ENCODE results near the gene BTF3. TPM values are rescaled to one million over a fixed set of nuclear protein-coding genes. Genes with fewer than 3 reads are reported as not detected.
"Not testable (repeated sequence)": the region's sequence is repeated elsewhere in the genome, so short reads cannot be mapped to it uniquely, and the experiment has no call there.

BTF3 gene
- total RNA-seq, 1 donor from 2014 or later: 386 TPM

DNA sequence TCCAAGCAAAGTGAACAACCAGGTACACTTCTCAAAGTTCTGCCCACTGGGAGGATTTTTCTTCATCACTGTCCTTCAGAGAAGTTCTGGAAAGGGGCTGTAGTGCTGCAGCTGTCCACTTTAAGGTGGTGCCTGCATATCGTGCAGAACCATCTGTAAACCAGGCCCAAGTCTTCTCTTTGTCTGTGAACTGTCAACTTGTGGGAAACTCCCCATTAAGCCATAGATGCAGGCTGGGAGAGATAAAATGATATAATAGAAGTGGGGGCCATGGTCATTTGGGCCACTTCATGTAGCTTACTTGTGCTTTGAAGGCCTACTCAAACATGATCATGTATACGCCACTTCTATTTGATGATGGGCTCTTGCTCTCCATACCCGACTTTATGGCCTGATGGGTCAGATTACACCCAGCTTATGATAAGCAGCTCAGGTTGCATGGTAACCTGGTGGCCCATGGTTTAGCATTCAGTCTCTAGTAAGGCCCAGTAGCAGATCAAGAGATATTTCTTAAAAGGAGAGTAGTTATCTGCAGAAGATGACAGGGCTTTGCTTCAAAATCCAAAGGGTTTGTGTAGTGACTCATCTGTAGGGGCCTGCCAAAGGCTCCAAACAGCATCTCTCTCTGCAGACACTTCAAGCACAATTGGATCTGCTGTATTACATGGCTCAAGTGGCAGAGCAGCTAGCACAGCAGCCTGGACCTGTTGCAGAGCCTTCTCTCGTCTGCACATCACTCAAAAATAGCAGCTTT is 15.7 kb upstream of the BTF3 start:
- no peak for ATAC-seq
- DNase-seq: no peak
- intact Hi-C loops (cut with micrococcal nuclease): no loop called here

DNA sequence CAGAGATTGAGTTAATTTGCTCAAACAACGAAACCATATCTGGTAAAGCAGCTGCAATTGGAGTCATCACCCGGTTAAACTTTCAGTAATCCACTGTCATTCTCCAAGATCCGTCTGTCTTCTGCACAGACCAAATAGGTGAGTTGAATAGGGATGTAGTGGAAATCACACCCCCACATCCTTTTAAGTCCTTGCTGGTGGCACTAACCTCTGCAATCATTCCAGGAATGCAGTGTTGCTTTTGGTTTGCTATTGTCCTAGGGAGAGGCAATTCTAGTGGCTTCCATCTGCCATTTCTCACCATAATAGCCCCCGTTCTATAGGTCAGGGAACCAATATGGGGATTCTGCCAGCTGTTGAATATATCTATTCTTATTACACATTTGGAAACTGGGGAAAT is 14.6 kb upstream of the BTF3 start:
- no peak for DNase-seq
- intact Hi-C loops (cut with micrococcal nuclease): no loop called here
- no peak for ATAC-seq

DNA sequence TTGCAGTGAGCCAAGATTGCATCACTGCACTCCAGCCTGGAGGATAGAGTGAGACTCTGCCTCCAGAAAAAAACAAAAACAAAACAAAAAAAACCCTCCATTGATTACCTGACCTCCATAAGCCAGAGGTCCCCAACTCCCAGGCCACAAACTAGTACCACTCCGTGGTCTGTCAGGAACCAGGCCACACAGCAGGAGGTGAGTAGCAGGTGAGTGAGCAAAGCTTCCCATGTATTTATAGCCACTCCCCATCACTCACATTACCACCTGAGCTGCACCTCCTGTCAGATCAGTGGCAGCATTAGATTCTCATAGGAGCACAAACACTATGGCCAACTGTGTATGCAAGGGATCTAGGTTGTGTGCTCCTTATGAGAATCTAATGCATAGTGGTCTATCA is 13.7 kb upstream of the BTF3 start:
- intact Hi-C loops (cut with micrococcal nuclease): no loop called here
- no peak for ATAC-seq
- DNase-seq: no peak

DNA sequence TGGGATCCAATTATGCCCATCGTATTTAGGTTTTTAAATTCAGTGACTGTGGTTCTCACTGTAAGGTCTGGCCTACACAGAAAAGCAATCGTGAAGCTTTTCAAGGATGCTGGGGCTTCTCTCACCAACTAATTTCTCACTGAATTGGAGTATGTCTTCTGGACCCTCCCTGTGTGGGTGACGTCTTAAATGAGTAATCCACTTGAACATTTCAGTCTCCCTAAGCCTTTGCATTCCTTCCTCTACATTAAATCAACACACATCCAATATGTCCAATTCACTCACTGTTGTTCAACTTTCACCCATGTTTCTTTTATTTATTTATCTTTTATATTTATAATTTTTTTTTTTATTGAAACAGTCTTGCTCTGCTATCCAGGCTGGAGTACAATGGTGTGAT is 12.5 kb upstream of the BTF3 start:
- no peak for DNase-seq
- ATAC-seq: no peak
- intact Hi-C loops (cut with micrococcal nuclease): no loop called here

DNA sequence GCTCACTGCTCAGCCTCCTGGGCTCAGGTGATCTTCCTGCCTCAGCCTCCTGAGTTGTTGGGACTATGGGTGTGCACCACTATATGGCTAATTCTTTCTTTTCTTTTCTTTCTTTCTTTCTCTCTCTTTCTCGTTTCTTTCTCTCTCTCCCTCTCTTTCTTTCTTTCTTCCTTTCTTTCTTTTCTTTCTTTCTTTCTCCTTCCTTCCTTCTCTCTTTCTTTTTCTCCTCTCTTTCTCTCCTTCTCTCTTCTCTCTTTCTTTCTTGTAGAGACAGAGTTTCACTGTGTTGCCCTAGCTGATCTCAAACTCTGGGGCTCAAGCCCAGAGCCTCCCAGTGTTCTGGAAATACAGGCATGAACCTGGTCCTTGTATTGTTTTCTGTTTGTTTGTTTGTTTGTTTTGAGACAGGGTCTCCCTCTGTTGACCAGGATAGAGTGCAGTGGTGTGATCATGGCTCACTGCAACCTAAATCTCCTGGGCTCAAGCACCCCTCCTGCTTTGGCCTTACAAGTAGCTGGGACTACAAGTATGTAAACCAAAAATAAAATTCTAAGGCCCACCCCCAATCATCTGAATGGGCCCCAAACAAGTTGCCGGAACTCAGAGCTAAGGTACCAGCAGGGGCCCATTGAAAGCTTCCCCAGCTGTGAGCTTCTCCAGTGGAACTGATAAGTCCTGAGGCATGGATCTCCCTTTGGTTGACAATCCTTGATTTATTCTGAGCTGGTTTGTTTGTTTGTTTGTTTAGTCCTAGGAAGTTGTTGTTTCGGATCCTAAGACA is 11.9 kb upstream of the BTF3 start:
- intact Hi-C loops (cut with micrococcal nuclease): no loop called here
- ATAC-seq: no peak
- no peak for DNase-seq

DNA sequence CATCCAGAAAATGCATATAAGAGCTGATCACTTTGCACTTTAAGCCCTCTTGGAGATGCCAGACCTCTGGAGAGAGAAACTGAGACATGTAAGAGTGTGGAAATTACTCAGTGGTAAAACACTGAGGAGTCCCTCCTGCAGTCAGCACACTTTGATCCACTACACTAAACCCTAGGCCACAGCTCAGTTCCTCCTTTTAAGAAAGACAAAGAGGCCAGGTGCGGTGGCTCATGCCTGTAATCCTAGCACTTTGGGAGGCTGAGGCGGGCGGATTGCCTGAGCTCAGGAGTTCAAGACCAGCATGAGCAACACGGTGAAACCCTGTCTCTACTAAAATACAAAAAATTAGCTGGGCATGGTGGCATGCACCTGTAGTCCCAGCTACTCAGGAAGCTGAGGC is 11.0 kb upstream of the BTF3 start:
- ATAC-seq; intact Hi-C loops (cut with micrococcal nuclease): not testable (repeated sequence)

DNA sequence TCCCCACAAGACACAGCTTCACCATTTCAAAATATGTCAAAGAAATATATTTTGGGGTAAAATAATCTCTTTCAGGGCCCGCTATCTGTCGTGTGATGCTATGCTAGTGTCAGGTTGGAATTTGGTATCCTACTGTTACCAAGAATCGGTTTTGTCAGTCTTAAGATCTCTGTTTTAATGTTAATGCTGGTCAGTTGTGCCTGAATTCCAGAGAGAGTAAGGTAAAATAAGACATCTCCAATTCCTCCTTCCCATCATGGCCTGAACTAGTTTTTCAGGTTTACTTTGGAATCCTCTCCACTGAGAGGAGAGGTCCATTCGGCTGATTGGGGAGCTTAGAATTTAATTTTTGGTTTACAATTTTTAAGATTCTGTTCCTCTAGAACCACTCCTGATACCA is 10.4 kb upstream of the BTF3 start:
- ATAC-seq (no peak), DNase-seq (no peak)
- intact Hi-C loops (cut with micrococcal nuclease): no loop called here

More for the DNA sequence above, 11.0 kb upstream of the BTF3 start:
- not testable (repeated sequence) for DNase-seq

DNA sequence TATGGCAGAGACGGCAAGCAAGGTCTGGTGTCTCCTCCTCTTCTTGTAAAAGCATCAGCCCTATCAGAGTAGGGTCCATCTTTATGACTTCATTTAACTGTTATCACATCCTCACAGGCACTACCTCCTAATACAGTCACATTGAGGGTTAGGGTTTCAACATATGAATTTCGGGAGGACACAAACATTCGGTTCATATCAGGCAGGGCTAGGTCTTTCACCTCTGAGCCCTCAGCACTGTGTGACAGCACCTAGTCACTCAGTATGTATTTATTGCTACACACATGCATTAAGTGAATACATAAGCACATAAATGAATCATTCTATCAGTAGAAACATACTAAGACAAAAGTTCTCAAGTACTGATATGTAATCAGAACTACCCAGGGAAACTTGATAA is 9.4 kb upstream of the BTF3 start:
- DNase-seq (no peak), ATAC-seq (no peak)
- intact Hi-C loops (cut with micrococcal nuclease): no loop called here

DNA sequence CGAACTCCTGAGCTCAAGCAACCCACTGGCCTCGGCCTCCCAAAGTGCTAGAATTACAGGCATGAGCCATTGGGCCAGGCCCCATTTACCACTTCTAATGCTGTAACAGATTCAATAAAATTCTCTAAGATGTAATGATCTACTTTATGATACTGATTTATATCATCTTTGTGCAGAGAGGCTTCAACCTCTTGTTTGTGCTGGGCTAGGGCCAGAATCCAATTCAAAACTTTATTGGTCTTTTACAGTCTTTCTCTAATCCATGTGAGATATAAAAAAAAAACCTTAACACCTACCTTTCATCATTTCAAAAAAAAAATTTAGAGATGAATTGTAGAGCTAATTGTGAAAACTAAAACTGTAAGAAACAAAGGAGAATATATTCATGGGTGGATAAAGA is 8.2 kb upstream of the BTF3 start:
- ATAC-seq (no peak), DNase-seq (no peak)
- intact Hi-C loops (cut with micrococcal nuclease): no loop called here

DNA sequence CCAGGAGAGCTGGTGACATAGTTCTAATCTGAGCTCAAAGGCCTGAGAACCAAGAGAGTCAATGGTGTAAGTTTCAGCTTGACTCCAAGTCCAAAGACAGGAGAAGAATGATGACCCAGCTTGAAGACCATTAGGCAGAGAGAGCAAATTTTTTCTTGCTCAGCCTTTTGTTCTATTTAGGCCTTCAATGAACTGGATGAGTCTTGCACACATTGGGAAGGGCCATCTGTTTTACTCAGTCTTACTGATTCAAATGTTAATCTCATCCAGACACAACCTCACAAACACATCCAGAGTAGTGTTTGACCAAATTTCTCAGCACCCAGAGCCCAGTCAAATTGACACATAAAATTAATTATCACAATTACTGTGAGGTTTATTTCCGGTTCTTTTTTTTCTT is 7.1 kb upstream of the BTF3 start:
- ATAC-seq (no peak), DNase-seq (no peak)
- intact Hi-C loops (cut with micrococcal nuclease): no loop called here

DNA sequence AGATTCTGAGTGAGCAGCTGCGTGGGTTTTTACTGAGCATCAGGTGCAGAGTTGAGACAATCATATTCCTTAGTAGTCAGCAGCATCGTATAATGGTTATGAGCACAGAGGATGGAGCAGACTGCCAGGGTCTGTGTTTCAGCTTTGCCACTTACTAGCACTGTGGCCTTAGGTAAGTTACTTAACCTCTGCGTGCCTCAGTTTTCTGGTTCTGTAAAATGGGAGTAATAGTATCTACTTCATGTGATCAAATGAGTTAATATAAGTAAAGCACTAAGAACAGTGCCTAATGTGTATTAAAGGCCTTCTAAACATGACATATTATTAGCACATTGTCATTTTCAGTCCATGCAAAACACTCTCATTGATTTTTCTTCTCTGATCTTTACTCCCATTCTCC is 4.8 kb upstream of the BTF3 start:
- intact Hi-C loops (cut with micrococcal nuclease): no loop called here
- DNase-seq (no peak), ATAC-seq (no peak)

DNA sequence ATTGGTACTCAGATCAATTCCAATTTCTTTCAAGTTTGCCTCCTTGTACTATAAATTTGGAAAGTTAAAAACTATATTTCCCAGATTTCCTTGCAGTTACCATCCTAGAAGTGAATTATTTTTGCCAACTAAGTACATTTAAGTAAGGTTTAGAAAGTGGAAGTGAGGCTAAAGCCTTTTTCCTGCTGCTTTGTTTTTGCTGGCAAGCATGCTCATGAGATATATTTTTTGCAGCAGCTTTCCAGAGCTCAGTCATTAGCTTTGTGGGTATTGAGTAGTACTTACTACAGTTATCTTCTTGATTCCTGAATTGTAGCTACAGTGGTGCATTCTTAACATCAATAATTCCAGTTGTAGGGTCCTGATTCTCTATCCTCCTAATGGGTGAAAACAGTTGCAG is 3.5 kb upstream of the BTF3 start:
- DNase-seq (no peak), ATAC-seq (no peak)
- intact Hi-C loops (cut with micrococcal nuclease): no loop called here

DNA sequence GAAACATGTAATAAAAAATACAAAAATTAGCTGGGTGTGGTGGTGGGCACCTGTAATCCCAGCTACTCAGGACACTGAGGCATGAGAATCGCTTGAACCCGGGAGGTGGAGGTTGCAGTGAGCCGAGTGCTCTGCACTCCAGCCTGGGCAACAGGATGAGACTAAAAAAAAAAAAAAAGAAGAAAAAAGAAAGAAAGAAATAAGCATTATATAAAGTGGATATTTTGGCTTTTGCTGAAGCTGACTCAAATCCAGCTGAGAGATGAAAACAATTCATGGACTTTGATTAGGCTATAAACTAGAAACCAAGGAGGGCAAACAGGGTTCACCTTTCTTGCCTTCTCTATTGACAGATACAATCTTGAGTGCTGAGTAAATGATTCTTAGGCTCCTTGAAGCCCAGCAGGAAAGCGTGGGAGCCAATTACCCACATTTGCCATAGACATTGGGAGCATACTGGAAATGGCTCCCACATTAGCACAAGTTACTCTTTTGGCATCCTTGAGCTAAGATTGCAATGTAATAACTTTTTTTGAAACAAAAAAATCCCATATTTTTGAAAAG is 2.4 kb upstream of the BTF3 start:
- intact Hi-C loops (cut with micrococcal nuclease): no loop called here
- DNase-seq: no peak
- no peak for ATAC-seq

DNA sequence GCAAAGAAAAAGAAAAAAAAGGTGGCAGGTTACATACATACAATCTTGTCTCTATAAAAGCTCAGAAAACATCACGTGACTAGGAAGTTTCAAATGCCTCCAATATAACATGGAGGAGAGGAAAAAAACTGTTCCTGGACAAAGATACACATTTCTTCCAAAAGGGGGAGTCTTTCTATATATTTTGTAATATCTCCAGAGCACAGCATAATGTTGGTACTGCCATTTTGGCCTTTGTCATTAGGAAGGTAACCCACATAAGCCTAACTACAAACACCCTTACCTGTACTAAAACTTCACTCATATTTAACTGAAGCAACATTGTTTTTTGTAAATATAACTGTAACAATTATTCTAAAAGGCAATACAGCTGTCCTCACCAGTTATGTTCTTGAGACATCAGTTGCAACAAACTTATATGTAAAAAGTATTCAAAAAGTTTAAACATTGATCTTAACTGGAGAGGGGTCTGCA is 1.2 kb upstream of the BTF3 start:
- intact Hi-C loops (cut with micrococcal nuclease): no loop called here
- DNase-seq (no peak), ATAC-seq (no peak)

DNA sequence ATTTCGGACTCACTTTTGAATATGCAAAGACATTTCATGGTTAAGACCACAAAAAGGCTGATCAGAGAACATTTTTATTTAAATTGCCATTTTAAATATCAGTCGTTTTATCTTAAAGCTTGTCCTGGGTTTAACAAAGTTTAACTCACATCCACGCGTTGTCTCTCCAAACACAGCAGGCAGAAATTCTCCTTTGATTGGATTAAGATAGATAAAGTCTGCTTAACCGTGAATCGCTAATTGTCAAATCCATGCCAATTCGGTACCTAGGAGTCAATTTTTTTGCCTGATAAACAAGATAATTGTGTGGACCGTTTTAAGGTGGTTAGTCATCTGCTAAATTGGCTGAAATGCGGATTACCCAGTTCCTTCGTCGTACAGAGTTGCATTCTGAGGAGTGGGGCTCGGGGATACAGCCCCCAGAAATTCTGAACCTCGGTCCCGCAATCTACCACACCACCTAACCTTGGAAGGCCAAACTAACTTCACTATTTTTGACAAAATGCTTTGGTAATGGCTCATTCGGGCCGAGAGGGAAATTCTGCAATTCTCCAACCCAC is 665 bp upstream of the BTF3 start:
- DNase-seq (no peak), ATAC-seq (no peak)
- intact Hi-C loops (cut with micrococcal nuclease): no loop called here

DNA sequence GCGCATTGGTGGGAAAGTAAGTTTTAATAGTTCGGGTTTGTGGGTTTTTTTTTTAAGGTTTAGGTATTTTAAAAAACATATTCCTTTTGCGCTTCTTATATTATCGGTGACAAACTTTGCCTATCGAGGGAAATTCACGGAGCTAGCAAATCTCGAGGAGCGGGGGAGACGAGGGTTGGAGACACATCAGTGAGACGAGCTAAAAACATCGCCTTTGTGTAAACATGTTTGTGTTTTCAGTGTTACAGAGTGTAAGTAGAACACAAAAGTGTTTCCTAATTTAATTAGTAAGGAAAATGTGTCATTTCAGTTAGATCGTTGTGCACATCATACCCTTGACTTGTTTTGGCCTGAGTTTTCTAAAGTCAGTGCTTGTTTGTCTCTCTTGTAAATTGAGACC is 945 bp downstream of the BTF3 start:
- ATAC-seq (no peak), DNase-seq (no peak)
- intact Hi-C loops (cut with micrococcal nuclease): no loop called here

DNA sequence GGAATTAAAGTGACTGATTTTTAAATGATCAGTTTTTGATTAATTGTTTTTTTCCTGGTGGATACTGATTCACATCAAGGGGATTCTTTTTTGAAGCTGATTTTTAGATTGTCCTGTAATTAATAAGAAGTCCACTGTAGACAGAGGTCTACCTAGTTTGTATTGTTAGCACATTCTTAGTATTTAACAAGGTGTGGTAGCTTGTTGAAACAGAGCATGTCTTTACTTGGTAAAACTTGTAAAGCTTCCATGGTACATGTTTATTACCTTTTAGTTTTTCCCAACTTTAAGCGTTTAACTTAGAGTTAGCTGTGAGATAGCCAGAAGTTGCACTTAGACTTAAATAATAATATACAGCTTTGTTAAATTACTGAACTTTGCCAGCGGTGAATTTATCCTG is 1.5 kb downstream of the BTF3 start:
- no peak for DNase-seq
- intact Hi-C loops (cut with micrococcal nuclease): no loop called here
- ATAC-seq: no peak

DNA sequence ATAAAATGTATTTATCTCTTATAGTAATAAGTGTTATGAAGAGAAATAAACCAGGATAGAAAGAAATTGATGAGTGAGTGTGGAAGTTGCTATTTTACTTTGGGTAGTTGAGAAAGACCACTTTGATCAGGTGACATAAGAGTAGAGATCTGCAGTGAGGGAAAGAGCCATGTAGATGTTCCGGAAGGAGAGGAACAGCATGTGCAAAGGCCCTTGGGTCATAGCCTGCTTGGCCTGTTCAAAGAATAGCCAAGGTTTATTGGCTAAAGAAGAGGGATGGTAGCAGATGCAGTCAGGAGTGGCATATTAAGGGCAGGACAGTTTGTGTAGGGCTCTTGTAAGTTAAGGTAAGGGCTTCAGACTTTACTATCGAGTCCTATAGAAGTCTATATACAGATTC is 3.2 kb downstream of the BTF3 start:
- intact Hi-C loops (cut with micrococcal nuclease): no loop called here

DNA sequence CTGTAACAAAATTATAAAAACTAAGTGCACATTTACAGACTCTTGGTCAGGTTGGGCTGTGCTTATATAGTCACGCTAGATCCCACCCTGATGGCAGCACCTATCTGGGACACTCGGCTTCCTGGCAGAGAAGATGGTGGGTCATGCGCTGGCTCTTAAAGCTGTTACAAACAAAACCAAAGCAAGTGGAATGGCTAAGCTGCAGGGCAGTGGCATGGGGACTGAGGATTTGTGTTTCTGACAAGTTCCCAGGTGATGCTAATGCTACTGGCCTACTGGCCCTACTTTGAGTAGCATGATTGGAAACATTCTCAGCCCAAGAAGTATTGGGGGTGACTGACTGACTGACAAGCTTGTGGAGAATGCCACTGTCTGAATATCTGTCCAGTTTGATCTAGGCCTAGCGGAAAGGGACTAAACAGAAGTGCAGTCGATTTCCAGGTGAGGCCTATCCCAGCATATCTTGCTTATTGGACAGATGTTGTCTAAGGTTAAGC is 8.3 kb downstream of the BTF3 start:
- no peak for ATAC-seq
- intact Hi-C loops (cut with micrococcal nuclease): no loop called here
- no peak for DNase-seq

More for the DNA sequence above, 3.2 kb downstream of the BTF3 start:
- ATAC-seq (no peak), DNase-seq (no peak)

DNA sequence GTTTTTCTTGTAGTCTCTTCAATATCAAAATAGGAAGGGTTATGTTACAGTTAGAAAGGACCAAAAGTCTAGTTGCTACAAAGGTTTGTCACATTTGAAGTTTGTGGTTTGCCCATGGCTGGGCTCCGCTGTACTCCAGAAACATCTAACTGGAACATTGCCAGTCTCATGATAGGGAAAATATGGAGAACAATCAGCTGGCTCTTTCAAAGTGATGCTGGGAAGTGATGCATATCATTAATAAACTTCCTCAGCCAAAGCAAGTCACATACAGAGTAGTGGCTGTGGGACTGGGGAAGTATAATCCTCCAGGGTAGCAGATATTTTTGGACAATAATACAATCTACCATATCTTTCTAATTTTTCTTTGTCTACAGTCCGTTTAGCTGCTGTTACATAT is 8.8 kb downstream of the BTF3 start:
- ATAC-seq (no peak), DNase-seq (no peak)
- intact Hi-C loops (cut with micrococcal nuclease): no loop called here
